Stimulated activated CD4-positive, alpha-beta T cell treated with anti-CD3 and anti-CD28 coated beads, TNF-alpha, amount 100 ng/mL, for 24 hours (primary cell): Measurements from ENCODE around the gene TIGIT.
A peak's percentile ranks its signal among the peaks of the same experiment; 100 is the strongest.
"Not testable (repeated sequence)": the region's sequence is repeated elsewhere in the genome, so short reads cannot be mapped to it uniquely, and the experiment has no call there.

Experiments used
- DNase-seq, 3 experiments: peaks; one replicate each; pipeline ENCODE4 v3.0.0-alpha.2; 2020; ENCODE audit warnings: low read depth in 3 of 3

TIGIT gene

GRCh38 chr3:114293838-114294535 is at the start of gene TIGIT:
TSS of gene TIGIT (plus strand) at chr3:114294028. CDS start at chr3:114294062, 34 bp downstream.
- no peak for DNase-seq

GRCh38 chr3:114252954-114253353 is 40.9 kb upstream of the TIGIT start:
- DNase-seq, result no peak

GRCh38 chr3:114253505-114253904 is 40.3 kb upstream of the TIGIT start:
- DNase-seq, result no peak

GRCh38 chr3:114259566-114259965 is 34.3 kb upstream of the TIGIT start:
- no peak for DNase-seq

GRCh38 chr3:114260152-114260551 is 33.7 kb upstream of the TIGIT start:
- DNase-seq, result no peak

- no peak for DNase-seq
Measured at GRCh38 chr3:114270019-114270418, 23.8 kb upstream of the TIGIT start.

GRCh38 chr3:114272271-114272670 is 21.6 kb upstream of the TIGIT start:
- no peak for DNase-seq

- no peak for DNase-seq
Measured at GRCh38 chr3:114274929-114275328, 18.9 kb upstream of the TIGIT start.

- not testable (repeated sequence) for DNase-seq
Measured at GRCh38 chr3:114276856-114277255, 17.0 kb upstream of the TIGIT start.

GRCh38 chr3:114284644-114285043 is 9.2 kb upstream of the TIGIT start:
- no peak for DNase-seq

GRCh38 chr3:114285648-114286230 is 8.1 kb upstream of the TIGIT start:
- DNase-seq, result no peak

GRCh38 chr3:114286266-114286665 is 7.6 kb upstream of the TIGIT start:
- no peak for DNase-seq

- DNase-seq, result peak; percentile 80 to 91 (median 82)
Measured at GRCh38 chr3:114290911-114291901, 2.6 kb upstream of the TIGIT start.

GRCh38 chr3:114294940-114295480 is 1.2 kb downstream of the TIGIT start:
- DNase-seq, result no peak

- DNase-seq, result no peak
Measured at GRCh38 chr3:114295946-114296345, 2.1 kb downstream of the TIGIT start.

- DNase-seq, result no peak
Measured at GRCh38 chr3:114299421-114299820, 5.6 kb downstream of the TIGIT start.

- DNase-seq, result no peak
Measured at GRCh38 chr3:114299941-114300624, 6.3 kb downstream of the TIGIT start.

- DNase-seq, result peak in 1 of 3 experiments; percentile 19
Measured at GRCh38 chr3:114307222-114307830, 13.5 kb downstream of the TIGIT start.

- DNase-seq, result no peak
Measured at GRCh38 chr3:114307832-114308231, 14.0 kb downstream of the TIGIT start.

- no peak for DNase-seq
Measured at GRCh38 chr3:114308377-114308776, 14.5 kb downstream of the TIGIT start.

- peak; percentile 35 to 52 (median 43) for DNase-seq
Measured at GRCh38 chr3:114308830-114309229, 15.0 kb downstream of the TIGIT start.
